Measurements from ENCODE around the gene SPEN. TPM values are rescaled to one million over a fixed set of nuclear protein-coding genes. Genes with fewer than 3 reads are reported as not detected.
A peak's percentile ranks its signal among the peaks of the same experiment; 100 is the strongest.

SPEN gene
- total RNA-seq, 1 donor from 2014 or later: 54.0 TPM

- peak overlapping the region; percentile 6 for H3K4me3 Mint-ChIP-seq (ENCODE audit: unreplicated experiment)
- H3K36me3 Mint-ChIP-seq (ENCODE audit: unreplicated experiment): peaks cover 11% of the 10 kb centered on the region
- no peaks in the 10 kb centered on the region for H3K27me3 Mint-ChIP-seq (ENCODE audit: unreplicated experiment)
- H3K27ac Mint-ChIP-seq (ENCODE audit: unreplicated experiment): peak overlapping the region; percentile 97
- H3K9me3 Mint-ChIP-seq (ENCODE audit: unreplicated experiment): no peaks in the 10 kb centered on the region
- no peak for DNase-seq (ENCODE audit: extremely low spot score, unreplicated experiment)
- no peak for TF ChIP-seq CTCF (IDR thresholded peaks at IDR 0.05)
- H3K4me1 Mint-ChIP-seq (ENCODE audit: unreplicated experiment): peaks cover 63% of the 10 kb centered on the region
Measured at GRCh38 chr1:15950302-15950701, 102.8 kb downstream of the SPEN start.

- DNase-seq (ENCODE audit: extremely low spot score, unreplicated experiment): peak; percentile 85
- Mint-ChIP-seq H3K4me1 (ENCODE audit: unreplicated experiment) (peaks cover 64% of the 10 kb centered on the region), H3K9me3 (ENCODE audit: unreplicated experiment) (no peaks in the 10 kb centered on the region), H3K36me3 (ENCODE audit: unreplicated experiment) (peaks cover 10% of the 10 kb centered on the region), H3K27ac (ENCODE audit: unreplicated experiment) (peak overlapping the region; percentile 97), H3K4me3 (ENCODE audit: unreplicated experiment) (peak overlapping the region; percentile 15), H3K27me3 (ENCODE audit: unreplicated experiment) (no peaks in the 10 kb centered on the region)
- TF ChIP-seq CTCF (IDR thresholded peaks at IDR 0.05): no peak
Measured at GRCh38 chr1:15950763-15951295, 103.3 kb downstream of the SPEN start.

GRCh38 chr1:15951341-15952153, 104.0 kb downstream of the SPEN start:
- H3K36me3 Mint-ChIP-seq (ENCODE audit: unreplicated experiment): peaks cover 8% of the 10 kb centered on the region
- peaks cover 72% of the 10 kb centered on the region for H3K4me1 Mint-ChIP-seq (ENCODE audit: unreplicated experiment)
- no peaks in the 10 kb centered on the region for H3K9me3 Mint-ChIP-seq (ENCODE audit: unreplicated experiment)
- peak overlapping the region; percentile 44 for H3K4me3 Mint-ChIP-seq (ENCODE audit: unreplicated experiment)
- peak overlapping the region; percentile 97 for H3K27ac Mint-ChIP-seq (ENCODE audit: unreplicated experiment)
- TF ChIP-seq CTCF (IDR thresholded peaks at IDR 0.05): no peak
- no peaks in the 10 kb centered on the region for H3K27me3 Mint-ChIP-seq (ENCODE audit: unreplicated experiment)
- DNase-seq (ENCODE audit: extremely low spot score, unreplicated experiment): no peak

- no peak for TF ChIP-seq CTCF (IDR thresholded peaks at IDR 0.05)
- peak overlapping the region; percentile 97 for H3K27ac Mint-ChIP-seq (ENCODE audit: unreplicated experiment)
- H3K36me3 Mint-ChIP-seq (ENCODE audit: unreplicated experiment): peaks cover 8% of the 10 kb centered on the region
- H3K4me3 Mint-ChIP-seq (ENCODE audit: unreplicated experiment): peak overlapping the region; percentile 15
- peak; percentile 83 for DNase-seq (ENCODE audit: extremely low spot score, unreplicated experiment)
- peaks cover 80% of the 10 kb centered on the region for H3K4me1 Mint-ChIP-seq (ENCODE audit: unreplicated experiment)
- no peaks in the 10 kb centered on the region for H3K9me3 Mint-ChIP-seq (ENCODE audit: unreplicated experiment)
- no peaks in the 10 kb centered on the region for H3K27me3 Mint-ChIP-seq (ENCODE audit: unreplicated experiment)
Measured at GRCh38 chr1:15952317-15953258, 105.1 kb downstream of the SPEN start.

Data from osteocyte (in vitro differentiated cells).